WTC11 (cell line): ENCODE results near the gene IFFO2.

Source experiments
- CREM ChIP-seq: sonication (generic); formaldehyde crosslinking; IDR thresholded peaks from 2 replicates; pipeline ENCODE4 v1.8.1; 2022; ENCODE audit warnings: mild to moderate bottlenecking, missing genetic modification reagents, moderate library complexity
- E2F1 ChIP-seq: sonication (generic); formaldehyde crosslinking; IDR thresholded peaks from 2 replicates; pipeline ENCODE4 v1.8.0; 2022; ENCODE audit warnings: mild to moderate bottlenecking, missing genetic modification reagents
- ESRRA ChIP-seq: sonication (generic); formaldehyde crosslinking; IDR thresholded peaks from 2 replicates; pipeline ENCODE4 v1.8.1; 2022; ENCODE audit warnings: mild to moderate bottlenecking, missing genetic modification reagents, borderline replicate concordance
- FOXK1 ChIP-seq: sonication (generic); formaldehyde crosslinking; IDR thresholded peaks from 2 replicates; pipeline ENCODE4 v1.8.0; 2022; ENCODE audit warnings: mild to moderate bottlenecking, moderate library complexity, missing genetic modification reagents
- NFYB ChIP-seq: sonication (generic); formaldehyde crosslinking; conservative IDR thresholded peaks from 2 replicates; pipeline ENCODE4 v1.8.0; 2022; ENCODE audit warnings: low read depth, missing genetic modification reagents
- NR1H2 ChIP-seq: sonication (generic); formaldehyde crosslinking; IDR thresholded peaks from 2 replicates; pipeline ENCODE4 v1.9.0; 2021; ENCODE audit warnings: mild to moderate bottlenecking, moderate library complexity, missing genetic modification reagents
- SMAD4 ChIP-seq: sonication (generic); formaldehyde crosslinking; IDR thresholded peaks from 2 replicates; pipeline ENCODE4 v1.8.0; 2022; ENCODE audit warnings: mild to moderate bottlenecking, missing genetic modification reagents
- TF ChIP-seq, protein P1 (sequence below): fragments of 200-600 bp; IDR thresholded peaks from 2 replicates; pipeline ENCODE4 v1.8.0; 2022; ENCODE audit warnings: antibody characterized with exemption

GRCh38 chr1:18998016-18998724, 41.7 kb upstream of the IFFO2 start:
- TF ChIP-seq NR1H2 (CRISPR knock-in tag) (no peak), FOXK1 (CRISPR knock-in tag) (no peak), SMAD4 (CRISPR knock-in tag) (no peak), ESRRA (CRISPR knock-in tag) (no peak), E2F1 (CRISPR knock-in tag) (no peak), CREM (CRISPR knock-in tag) (no peak), NFYB (CRISPR knock-in tag) (no peak)
- TF ChIP-seq, protein P1, sequence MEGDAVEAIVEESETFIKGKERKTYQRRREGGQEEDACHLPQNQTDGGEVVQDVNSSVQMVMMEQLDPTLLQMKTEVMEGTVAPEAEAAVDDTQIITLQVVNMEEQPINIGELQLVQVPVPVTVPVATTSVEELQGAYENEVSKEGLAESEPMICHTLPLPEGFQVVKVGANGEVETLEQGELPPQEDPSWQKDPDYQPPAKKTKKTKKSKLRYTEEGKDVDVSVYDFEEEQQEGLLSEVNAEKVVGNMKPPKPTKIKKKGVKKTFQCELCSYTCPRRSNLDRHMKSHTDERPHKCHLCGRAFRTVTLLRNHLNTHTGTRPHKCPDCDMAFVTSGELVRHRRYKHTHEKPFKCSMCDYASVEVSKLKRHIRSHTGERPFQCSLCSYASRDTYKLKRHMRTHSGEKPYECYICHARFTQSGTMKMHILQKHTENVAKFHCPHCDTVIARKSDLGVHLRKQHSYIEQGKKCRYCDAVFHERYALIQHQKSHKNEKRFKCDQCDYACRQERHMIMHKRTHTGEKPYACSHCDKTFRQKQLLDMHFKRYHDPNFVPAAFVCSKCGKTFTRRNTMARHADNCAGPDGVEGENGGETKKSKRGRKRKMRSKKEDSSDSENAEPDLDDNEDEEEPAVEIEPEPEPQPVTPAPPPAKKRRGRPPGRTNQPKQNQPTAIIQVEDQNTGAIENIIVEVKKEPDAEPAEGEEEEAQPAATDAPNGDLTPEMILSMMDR: no peak
